NCI-H2029 (cell line): Measurements from ENCODE around the gene CTPS2.

ENCODE experiments used
- DNase-seq: peaks from one replicate; lab custom pipeline; 2025; lab: John Stamatoyannopoulos, UW

CTPS2 gene

GRCh38 chrX:16558489-16558888 is 154.0 kb downstream of the CTPS2 start:
- DNase-seq = no peak

- no peak for DNase-seq
Observed at GRCh38 chrX:16552546-16552945, 159.9 kb downstream of the CTPS2 start.

GRCh38 chrX:16547644-16548043 is 164.8 kb downstream of the CTPS2 start:
- DNase-seq = no peak

- DNase-seq = no peak
Observed at GRCh38 chrX:16544969-16545368, 167.5 kb downstream of the CTPS2 start.
